Loucy (cell line): Measurements from ENCODE around the gene SP140.

Experiments
- CTCF ChIP-seq: fragments of 200-600 bp; sonication (generic); conservative IDR thresholded peaks from 2 replicates; pipeline ENCODE4 v1.5.1; 2014; ENCODE audit warnings: mild to moderate bottlenecking, antibody characterized with exemption, low read length
- EZH2phosphoT487 ChIP-seq: fragments of 200-600 bp; IDR thresholded peaks from 2 replicates; pipeline ENCODE4 v1.6.1; 2018; ENCODE audit warnings: antibody characterized with exemption, mild to moderate bottlenecking, moderate library complexity, borderline replicate concordance

GRCh38 chr2:230231251-230231650 is 5.7 kb downstream of the SP140 start:
- no peak for TF ChIP-seq CTCF
- no peak for TF ChIP-seq EZH2phosphoT487
